GM18526 (cell line): Measurements from ENCODE around the gene GPR158.

Experiments
- POLR2A ChIP-seq: IDR thresholded peaks from 3 replicates; pipeline ENCODE4 v1.6.1; 2011; ENCODE audit not compliant: insufficient read length; ENCODE audit errors: extremely low read depth

GPR158 gene

GRCh38 chr10:25398680-25399079 lies 223.9 kb downstream of the GPR158 start:
- no peak for TF ChIP-seq POLR2A

GRCh38 chr10:25405871-25406270 lies 231.1 kb downstream of the GPR158 start:
- no peak for TF ChIP-seq POLR2A

DNA sequence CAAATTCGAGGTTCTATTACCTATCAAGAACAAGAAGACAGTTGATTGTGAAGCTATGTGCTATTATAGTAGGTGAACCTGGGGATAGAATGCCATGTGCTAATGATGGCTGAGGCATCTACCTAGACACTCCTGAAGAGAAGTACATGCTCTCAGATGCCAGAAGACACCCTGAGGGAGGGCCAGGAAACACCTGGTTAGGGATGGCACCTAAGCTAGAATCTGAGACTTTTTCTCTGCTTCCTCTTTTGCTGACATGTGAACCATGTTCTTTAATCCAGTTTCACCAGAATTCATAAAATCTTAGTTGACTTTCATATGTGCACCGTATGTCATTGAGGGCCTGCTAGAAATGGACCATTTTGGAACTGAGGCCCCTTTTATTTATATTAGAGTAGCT lies 242.8 kb downstream of the GPR158 start:
- no peak for TF ChIP-seq POLR2A

DNA sequence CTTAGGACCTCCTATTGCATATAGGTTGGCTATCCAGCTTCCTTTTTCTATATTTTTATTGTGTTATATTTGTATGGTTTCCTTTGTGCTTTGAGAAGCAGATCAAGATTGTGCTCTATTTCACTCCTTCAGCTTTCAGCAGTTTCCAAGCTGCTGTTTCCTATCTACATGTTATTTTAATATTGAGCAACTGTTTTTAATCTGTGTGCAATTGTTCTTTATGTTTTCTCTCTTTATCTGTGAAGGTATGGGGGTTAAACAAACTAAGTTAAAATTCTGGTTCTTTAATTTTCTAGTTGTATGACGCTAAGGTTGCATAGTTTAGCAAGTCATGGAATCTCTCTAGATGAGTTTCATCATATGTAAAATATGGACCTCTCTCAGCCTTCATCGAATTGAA lies 251.0 kb downstream of the GPR158 start:
- no peak for TF ChIP-seq POLR2A

GRCh38 chr10:25436431-25436830 lies 261.6 kb downstream of the GPR158 start:
- no peak for TF ChIP-seq POLR2A

DNA sequence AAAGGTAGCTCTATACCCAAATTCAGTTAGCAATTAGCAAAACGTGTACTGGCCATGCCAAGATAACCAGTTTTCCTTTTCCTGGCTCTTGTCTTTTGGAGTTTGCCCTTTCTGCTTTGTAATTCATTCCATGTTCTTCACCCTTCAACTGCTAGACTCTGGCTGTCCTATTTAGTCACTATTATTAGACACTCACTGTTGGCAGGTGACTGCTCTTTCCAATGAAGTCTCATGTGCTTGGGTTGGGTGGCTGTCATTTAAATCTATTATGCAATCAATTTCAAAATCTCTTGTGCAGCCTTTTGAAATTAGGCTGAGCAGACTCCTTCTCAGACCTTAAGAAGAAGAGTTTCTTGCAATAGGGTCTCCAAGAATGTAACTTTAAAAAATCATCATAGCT lies 266.5 kb downstream of the GPR158 start:
- no peak for TF ChIP-seq POLR2A

DNA sequence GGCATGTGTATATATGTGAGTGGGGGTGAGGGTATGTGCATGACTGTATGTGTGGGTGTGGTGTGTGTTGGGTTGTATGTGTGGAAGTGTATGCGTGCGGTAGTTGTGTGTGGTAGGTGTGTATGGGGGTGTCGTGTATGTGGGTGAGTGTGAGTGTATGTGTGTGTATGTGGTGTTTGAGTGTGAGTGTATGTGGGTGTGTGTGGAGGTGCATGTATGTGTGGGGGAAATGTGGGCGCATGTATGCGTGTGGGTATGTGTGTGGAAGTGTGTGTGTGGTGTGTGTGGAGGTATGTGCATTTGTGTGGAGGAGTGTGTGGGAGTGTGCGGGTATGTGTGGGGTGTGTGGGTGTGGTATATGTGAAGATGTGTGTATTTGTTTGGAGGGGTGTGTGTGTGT lies 269.5 kb downstream of the GPR158 start:
- no peak for TF ChIP-seq POLR2A

DNA sequence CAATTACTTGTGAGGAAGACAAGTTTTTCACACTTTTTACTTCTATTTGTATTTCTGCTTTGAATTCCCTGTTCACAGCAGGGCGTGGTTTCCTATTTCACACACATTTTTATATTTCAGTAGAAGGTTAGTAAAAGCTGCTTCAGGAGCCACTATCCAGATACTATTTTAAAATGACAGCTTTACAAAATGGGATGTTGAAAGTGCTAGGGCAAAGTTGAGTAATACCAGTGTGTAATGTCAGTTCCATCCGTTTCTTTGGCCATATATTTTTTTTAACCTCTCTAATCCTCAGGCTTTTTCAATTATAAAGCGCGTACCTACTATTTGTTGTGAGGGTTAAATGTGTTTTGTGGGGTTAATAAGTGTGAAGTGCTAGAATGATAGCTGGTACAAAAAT lies 276.6 kb downstream of the GPR158 start:
- no peak for TF ChIP-seq POLR2A

GRCh38 chr10:25453619-25454018 lies 278.8 kb downstream of the GPR158 start:
- TF ChIP-seq POLR2A: no peak

DNA sequence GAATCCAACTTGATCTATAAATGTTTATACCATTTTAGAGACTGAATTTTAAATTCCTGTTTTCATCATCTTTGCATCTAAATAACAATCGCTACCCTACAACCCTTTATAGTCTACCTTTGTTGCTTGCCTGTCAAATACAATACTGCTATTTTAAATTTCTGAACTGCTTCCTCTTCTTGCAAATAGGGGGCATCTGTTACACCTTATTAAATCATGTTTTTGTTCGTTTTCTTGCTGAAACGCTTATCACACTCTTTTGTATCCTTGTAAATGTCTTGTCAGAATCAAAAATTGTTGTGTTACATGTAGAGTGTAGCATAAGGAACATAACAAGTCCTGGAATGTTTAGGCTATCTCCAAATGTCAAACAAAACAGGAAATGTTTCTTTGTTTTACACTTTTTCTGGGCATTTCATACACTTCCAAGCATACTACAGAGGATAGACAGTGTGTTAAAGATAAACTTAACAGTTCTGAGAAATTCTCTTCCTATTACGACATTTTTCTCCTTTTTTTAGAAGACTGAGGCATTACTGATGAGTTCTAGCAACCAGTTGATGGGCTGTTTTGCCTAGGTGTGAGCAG lies 281.3 kb downstream of the GPR158 start:
- no peak for TF ChIP-seq POLR2A

DNA sequence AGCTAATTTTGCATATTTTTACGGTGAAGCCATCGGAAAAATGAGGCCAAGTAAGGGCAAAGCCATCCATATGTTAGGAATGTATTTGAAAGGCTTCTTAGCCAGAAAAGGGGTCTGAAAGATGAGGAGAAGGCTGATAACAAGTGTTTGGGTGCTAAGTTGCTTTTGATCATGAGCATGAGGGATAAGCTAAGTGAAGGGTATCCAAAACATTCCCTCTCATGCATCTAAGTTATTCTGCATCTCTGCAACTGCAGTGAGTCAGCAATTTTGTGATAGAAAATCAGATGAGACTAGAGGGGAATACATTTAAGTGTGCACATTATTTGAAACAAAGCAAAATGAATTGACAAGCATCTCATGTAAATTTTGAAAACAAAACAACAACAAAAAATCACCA lies 282.8 kb downstream of the GPR158 start:
- no peak for TF ChIP-seq POLR2A

GRCh38 chr10:25465582-25466372 lies 291.0 kb downstream of the GPR158 start:
- no peak for TF ChIP-seq POLR2A

DNA sequence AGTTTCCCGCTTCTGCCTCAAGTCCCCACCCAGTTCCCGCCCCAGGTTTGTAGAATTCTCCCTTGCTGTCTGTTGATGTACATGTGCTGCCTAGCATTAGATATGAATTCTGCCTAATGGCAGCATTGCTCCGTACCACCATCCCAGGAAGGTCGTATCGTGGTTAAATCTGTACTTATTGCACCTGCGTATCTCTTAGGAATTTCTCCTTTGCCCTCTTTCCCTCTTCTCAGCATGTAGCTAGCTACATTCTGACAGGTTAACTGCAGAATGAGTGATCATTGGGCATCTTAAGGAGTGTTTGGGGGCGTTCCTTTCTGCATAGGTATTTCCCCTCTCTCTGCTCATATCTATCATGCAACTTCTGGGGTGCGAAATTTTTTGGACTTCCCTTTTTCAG lies 293.1 kb downstream of the GPR158 start:
- TF ChIP-seq POLR2A: no peak

GRCh38 chr10:25481467-25481866 lies 306.7 kb downstream of the GPR158 start:
- TF ChIP-seq POLR2A: no peak

GRCh38 chr10:25483999-25484398 lies 309.2 kb downstream of the GPR158 start:
- TF ChIP-seq POLR2A: no peak

DNA sequence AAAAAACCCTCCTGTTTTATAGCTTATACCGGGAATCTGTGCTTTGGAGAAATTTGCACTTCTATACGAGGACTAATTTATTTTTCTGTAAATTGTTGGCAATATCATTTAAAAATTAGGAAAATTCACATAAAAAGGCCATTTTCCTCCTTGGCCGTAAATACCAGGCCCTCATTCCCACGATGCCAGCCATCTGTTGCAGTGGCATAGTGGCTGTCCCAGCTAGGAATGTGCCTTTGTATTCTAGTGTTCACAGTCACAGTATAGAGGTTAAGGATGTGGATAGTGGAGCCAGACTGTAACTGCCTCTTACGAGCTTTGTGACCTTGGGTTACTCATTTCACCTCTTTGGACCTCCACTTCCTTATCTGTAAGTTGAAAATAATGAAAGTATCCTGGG lies 312.5 kb downstream of the GPR158 start:
- no peak for TF ChIP-seq POLR2A

DNA sequence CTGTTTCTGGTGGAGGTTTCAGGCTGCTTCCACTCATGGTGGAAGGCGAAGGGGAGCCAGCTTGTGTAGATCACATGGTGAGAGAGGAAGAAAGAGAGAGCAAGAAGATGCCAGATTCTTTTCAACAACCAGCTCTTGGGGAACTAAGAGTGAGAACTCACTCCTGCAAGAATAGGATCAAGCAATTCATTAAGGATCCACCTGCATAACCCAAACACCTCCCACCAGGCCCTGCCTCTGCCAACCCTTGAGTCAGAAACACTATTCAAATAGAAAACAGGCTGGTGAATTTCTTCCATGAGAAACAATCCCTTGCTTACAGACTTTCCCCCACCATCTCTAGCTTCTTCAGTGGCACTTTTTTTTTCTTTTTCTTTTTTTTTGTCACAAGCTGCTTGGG lies 317.2 kb downstream of the GPR158 start:
- no peak for TF ChIP-seq POLR2A
